NCI-H526 (cell line): ENCODE measurements around the gene CSNK2A2.
A peak's percentile ranks its signal among the peaks of the same experiment; 100 is the strongest.

Experiments used
- DNase-seq, 2 experiments: peaks; one replicate each; lab custom pipeline; 2025; lab: John Stamatoyannopoulos, UW

Gene CSNK2A2

DNA sequence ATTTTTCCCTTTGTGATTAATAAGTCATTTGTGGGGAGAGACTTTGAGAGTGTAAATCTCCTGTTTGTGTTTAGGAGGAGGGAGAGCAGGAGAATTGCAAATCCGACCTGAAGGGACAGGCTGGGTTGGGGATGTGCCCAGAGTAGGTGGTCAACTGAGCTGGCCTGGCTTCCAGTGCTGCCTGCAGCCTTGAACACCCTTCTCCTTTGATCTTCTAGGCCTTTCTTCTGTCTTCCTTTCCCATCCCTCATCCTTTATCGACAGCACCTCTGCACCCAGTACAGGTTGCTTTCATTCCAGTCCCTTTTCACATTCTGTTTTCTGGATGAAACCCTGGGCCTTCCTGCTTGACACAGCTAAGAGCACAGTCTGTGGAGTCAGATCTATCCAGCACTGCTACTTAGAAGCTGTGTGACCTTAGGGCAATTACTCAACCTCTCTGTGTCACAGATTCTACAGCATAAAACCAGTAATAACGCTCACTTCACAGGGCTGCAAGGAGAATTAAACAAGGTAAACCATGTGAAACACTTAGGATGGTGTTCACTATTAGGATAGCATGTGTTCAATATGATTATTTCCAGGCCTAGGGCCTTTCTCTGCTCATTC lies 1.0 kb upstream of the CSNK2A2 start:
- no peak for DNase-seq

DNA sequence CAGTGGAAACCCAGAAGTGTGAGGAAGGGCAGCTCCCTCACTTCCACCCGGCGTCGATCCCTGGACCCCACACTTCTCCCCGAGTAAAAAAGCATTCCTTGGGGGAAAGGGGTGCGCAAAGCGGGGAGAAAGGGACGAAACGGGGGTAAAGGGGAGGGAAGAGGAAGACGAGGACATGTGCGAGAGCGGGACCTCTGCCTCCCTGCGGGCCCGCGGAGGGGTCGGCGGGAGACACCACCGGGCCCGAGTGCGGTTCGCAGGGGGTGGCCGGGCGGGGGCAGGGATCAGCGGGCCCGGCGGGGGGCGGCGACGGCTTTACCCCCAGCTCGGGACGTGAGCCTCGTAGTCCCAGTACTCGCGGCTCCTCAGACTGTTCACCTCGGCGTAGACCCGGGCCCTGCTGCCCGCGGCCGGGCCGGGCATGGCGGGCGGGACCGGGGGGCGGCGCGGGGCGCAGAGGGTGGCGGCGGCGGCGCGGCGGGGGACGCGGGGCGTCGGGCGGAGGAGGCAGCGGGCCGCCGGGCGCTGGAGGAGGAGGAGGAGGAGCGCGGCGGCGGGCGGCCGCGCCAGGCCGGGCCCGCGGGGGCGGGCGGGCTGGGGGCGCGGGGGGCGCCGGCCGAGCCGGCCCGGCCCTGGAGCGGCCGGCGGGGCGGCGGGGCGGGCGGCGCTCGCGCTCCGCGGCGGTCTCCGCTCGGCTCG lies 443 bp downstream of the CSNK2A2 start:
- no peak for DNase-seq

DNA sequence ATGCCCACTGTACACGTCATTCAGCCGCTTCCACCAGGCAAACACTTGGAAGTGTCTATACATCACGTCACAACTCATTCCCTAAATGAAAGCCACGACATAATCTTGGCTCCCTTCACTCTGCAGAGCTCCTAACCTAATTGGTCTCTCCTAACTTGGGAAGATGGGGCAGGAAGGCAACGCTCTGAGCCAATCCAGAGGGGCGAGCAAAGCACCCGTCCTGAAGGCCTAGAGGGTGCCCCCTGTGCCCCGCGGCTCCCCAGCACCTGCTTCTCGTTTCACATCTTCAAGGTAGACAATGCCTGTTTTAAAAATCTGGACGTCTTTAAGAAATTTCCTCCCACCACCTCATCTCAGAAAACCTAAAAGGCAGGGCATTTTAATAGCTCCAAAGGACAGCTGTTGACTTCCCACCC lies 1.0 kb downstream of the CSNK2A2 start:
- DNase-seq: no peak

DNA sequence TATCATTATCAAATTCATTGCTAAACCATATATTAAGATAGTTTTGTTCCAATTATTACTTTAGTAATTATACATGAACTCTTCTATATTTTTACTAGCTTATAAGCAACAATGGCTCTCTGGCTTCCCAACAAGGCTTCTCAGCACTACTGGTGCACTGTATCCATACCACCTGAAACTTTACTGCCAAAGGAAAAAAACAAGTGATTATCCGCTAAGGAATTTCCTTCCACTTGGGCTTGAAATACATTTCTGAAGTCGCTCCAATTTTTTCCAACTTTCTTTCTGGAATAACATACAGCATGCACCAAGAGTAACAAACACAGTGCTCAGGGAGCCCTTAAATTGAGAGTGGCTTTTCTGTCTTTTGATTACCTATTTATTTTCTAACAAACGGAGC lies 2.1 kb downstream of the CSNK2A2 start:
- no peak for DNase-seq

DNA sequence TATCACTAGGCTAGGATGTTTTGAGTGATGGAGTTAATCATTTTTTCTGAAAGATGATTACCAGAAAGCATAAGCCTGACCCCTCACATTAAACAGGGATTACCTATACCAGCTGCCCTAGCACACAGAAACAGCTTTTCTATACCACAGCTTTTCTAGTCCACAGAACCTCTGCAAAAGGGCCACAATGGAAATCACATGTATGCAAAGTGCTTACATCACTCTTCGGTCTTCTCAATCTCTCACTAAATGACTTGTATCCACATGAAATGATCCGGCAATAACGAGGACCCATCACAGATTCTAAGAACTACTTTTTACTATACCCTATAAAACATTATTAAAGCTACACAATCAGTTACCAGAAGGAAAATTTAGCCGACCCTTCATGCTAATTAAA lies 2.6 kb downstream of the CSNK2A2 start:
- no peak for DNase-seq

DNA sequence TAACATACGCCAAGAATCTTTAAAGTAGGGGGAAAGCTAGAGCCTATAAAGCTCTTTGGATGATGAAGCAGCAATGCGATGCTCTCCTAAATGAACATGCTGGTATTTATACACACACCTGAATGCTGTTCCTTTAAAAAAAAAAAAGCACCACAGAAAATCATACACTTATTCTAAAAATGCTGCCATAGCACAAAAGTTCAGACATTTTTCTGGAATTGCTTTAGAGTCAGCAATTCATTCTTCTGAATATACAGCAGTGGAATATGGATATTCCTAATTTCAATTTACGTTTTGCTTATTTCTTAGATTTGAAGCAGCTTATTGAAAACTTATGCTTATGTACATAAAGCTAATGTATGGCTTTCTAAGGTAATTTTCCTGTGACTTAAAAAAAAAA lies 3.1 kb downstream of the CSNK2A2 start:
- DNase-seq: no peak

DNA sequence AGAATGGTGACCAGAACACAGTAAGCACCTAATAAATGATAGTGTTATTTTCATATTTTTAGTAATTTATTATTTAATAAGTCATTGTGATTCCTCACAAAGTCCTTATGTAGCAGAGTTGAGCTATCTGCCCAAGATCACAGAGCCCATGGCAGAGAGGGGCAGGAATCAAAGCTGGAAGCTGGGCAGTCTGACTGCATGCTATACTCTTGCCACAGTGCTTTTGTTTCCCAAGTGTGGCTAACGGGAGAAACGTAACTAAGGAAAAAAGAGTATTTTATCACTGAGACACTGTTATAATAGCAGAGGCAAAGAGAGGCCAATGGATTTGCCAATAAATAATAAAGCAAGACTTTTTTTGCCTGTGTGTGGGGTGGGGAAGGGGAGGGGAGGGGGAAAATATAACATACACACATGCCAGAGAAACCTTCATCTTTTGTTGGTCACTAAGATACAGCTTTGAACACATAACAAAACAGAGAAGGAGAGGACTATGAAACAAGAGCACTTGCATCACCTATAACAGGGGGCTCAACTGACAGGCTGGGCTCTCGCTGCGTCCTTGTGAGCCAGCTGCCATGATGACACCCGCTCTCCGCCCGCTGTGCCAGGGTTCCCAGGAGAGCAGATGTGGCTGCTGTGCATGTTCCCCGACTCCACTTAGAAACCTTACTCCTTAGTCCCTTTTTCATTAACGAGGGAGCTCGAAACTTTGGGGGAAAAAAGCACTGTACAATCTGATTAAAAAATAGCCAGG lies 10.1 kb downstream of the CSNK2A2 start:
- DNase-seq: no peak

DNA sequence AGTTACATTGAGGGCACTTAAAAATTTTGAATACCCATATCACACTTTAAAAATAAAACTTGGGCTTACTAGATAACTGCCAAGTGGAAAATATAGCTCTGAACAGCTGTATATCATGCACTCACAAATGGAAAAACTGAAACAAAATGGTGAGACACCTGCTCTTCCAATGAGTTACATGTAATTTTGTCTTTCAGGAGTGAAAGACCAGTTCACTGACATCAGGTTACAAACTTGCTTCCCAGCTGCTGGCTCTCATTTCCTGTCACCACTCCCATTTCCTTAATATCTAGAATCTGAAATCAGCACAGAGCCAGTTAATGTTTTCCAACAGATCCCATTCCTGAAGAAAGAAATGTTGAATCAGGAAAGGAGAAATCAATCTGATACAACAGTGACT lies 10.8 kb downstream of the CSNK2A2 start:
- no peak for DNase-seq

DNA sequence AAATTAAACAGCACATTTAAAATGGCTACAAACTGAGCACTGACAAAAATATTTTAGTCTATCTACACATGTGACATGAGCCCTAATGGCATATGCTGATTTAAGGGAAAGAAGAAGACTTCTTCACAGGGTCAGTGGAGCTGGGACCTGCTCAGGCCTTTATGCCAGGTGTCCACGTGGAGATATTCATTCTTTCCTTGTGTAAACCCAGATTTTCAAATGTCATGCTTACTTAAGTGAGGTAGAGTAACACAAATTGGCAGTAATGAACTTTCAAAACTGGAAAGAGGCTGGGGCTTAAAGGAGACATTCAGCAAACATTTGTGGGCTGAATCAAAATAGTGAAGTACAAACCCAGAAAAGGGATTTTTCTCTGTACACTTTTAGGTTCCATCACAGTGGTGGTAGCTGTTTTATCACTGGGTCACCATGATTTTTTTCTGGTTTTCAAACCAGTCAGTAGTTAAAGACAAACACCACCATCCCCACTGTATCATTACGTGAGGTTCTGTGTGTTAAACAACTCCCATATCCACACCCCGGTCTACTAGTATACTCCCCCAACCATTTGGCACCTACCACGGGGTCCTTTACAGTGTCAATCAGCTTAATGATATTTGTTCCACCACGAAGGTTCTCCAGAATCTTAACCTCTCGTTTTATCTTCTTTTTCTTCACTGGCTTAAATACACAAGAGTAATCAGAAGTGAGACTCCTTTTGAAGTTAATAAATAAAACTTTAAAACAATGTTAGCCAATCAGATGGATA lies 11.5 kb downstream of the CSNK2A2 start:
- no peak for DNase-seq

DNA sequence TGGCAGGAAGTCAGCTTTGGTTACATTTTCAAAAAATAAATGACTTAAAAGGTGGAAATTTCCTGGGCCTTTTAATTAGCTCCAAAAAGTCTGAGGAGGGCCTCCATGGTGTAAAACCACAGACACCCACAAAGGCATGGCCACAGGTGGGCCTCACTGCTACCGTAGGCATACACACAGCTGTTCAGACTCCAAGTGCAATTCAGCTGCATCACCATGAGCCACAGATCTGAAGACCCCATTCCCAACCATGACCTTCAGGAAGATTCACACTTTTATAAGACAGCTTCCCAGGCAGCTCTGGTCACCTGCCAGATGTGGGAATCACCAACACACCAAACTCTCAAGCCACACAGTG lies 20.6 kb downstream of the CSNK2A2 start:
- no peak for DNase-seq

DNA sequence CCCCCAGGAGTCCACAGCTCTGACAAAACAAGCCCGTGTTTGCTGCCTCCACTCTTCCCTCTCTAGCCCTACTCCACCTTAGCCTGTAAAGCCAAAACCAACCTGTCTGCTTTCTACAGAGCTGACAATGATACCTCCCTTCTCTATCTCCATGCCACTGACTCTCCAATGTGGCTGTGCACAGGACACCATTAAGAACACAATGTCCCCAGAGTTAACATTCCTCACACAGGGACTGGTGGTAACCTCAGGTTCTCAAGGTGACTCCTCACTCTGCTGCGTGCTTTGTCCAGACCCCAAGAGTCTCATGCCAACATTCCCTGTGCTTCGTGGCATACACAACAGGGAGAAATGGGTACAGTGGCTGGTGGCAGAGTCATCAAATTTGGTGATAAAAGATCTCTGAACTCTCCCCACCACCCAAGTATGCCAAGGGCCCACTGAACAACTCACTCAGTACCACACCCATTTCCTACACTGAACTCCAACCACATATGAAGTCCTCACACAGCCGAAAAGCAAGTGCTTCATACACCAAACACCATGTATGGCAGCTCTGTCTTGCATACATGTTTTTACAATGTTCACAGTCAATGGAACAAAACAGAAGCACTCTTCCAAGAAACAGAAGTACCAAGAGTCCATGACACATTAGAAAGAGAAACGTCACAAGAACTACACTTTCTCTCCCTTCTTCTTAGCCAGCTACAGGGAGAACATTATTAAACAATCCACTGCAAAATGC lies 21.1 kb downstream of the CSNK2A2 start:
- DNase-seq: no peak

DNA sequence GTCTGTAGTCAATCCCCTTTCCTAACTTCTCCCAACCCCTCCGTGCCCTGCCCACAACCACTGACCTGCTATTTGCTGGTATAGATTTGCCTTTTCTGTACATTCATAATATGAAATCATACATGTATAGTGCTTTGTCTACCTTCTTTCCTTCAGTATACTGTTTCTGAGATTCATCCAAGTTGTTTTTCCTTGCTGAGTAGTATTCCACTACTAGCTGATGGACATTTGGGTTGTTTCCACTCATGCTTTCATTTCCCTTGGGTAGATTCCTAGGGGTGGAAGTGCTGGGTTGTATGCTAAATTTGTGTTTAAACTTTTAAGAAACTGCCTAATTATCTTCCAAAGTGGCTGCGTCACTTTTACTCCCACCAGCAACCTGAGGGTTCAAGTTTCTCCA lies 27.7 kb downstream of the CSNK2A2 start:
- no peak for DNase-seq

DNA sequence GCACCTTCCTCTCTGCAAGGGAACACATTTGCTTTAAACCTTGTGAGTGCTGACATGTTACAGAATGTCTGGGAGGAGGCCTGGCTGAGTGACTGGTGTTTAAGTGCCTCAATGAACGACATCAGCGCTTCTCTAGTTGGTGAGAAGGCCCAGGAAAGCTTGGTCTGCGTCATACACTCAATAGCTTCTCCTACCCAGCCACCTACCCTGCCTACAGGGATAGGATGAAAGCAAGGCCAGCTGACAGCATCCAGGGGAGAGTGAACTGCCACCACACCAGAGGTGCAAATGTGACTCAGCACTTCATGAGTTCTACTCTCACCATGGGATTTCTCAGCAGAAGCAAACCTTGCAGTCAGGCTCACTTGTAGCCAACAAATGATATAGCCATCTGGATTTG lies 37.1 kb downstream of the CSNK2A2 start:
- no peak for DNase-seq

DNA sequence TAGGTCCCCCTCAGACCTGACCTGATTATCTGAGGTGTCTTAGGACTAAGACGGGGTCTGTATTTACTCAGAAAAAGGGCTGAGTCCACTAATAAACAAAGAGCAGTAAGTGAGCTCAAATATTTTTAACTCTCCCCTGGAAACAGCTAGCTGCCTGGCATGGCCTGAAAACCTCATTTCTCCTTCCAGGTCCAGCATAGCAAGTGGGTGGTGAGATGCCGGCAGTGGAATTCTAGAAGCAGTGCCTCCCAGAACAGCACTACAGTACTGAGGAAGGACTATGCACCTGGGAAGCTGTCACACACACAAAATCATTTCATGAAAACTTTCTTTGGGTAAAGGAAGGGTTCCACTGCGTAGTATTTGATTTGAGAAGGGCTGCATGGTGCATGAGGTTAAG lies 39.2 kb downstream of the CSNK2A2 start:
- no peak for DNase-seq

DNA sequence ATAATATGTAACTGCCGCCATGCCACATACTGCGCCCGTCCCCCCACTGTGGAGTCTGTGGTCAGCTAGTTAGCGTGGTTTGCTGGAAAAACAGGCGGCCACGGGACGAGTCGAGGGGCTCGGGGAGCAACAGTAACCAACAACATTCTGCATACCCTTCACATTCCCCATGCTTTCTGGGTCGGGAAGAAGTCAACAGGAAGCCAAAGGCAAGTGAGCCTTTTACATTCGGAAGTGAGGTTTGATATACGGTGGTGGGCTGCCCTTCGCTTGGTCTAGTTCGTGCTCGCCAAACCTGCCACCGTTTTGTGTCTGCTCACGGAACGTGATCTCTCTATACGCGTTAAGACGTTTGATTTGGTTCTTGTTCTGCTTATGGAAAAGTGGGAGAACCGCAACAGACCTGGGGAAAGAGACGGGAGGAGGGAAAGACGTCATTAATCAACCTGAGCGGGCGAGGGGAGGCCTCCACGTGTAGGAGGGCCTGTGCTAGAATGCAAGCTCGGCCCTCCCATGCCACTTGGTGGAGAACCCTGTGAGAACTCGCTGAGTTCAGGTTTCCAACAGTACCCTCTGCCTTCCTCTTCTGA lies 39.9 kb downstream of the CSNK2A2 start:
- DNase-seq: no peak

DNA sequence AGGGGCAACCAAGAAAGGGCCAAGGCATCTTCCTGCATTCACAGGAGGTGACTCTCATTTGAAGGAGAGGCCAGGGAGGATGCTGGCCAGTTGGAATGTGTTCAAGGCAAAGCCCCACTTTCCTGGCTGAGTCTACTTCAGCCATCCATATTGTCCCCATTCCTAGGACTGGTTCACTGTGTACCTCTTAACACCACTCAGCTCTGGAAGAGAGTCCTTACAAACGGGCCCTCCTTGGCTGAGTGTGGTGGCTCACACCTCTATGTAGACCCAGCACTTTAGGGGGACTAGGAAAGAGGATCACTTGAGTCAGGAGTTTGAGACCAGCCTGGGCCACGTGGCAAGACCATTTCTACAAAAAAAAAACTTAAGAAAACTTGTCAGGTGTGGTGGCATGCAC lies 40.7 kb downstream of the CSNK2A2 start:
- DNase-seq: no peak

DNA sequence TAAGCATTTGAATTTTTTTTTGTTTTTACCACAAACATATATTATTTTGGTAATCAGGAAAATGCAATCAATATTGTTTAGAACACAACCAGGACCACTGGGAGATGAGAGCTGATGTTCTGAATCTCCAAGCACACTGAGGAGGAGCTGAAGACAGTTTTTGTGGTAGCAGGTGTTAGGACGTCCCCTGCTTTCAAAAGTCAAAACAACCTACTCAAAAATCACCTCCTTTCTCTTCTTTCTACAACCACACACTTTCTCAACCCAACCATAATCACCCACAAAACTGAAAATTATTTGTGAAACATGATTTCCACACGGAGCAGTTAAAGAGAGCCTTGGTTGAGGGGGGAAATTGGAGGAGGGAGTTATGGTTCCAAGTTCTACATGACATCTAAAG lies 42.1 kb downstream of the CSNK2A2 start:
- DNase-seq: no peak

DNA sequence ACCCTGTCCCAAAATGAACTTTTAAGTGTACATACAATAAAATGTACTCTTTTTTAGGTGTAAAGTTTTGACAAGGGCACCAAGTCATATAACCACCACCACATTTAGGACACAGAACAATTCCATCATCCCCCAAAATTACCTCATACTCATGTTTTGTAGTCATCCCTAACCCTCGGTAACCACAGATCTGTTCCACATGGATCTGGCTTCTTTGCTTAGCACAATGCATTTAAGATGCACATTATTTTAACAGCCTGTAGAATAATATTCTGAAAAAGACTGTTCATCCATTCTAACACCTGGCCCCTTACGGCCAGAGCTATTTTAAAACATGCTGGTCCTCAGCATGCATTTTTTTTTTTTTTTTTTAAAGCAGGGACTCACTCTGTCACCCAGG lies 43.6 kb downstream of the CSNK2A2 start:
- DNase-seq: no peak

DNA sequence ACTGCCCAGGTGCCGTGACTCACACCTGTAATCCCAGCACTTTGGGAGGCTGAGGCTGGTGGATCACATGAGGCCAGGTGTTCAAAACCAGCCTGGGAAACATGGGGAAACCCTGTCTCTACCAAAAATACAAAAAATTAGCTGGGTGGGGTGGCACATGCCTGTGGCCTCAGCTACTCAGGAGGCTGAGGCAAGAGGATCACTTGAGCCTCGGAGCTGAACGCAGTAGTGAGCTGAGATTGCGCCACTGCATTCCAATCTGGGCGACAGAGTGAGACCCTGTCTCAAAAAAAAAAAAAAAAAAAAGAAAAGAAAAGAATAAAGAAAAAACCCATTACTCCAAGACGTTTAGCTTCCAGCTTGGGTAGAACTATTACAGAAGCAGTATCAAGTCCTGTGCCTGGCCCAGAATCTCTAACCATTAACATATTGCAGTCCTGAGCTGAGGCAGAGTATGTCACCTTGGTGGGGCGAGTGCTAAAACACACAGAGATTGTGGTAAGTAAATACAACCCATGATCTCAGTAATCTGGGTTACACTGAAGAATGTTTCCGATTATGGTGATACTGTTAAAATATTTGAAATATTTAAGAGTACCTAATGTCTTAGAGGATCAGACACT lies 45.5 kb downstream of the CSNK2A2 start:
- DNase-seq: no peak

DNA sequence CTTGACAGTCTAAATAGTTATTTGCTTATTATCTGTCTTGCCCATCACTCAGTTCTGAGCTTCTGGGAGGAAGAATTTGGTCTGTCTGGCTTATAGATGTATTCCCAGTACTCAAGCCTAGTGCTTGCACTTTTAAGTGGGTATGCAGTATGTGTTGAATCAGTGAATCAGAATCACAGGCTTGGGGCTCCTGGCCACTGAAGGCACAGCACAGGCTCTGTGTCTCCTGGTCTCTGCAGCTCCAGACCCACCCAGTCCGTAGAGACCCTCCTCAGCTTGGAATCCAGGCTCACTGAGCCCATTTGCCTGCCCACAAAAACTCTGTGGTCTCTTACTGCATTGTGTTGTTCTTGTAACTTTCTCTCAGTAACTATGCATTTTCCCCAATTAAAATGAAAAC lies 49.4 kb downstream of the CSNK2A2 start:
- peak in 1 of 2 experiments; percentile 3 for DNase-seq

DNA sequence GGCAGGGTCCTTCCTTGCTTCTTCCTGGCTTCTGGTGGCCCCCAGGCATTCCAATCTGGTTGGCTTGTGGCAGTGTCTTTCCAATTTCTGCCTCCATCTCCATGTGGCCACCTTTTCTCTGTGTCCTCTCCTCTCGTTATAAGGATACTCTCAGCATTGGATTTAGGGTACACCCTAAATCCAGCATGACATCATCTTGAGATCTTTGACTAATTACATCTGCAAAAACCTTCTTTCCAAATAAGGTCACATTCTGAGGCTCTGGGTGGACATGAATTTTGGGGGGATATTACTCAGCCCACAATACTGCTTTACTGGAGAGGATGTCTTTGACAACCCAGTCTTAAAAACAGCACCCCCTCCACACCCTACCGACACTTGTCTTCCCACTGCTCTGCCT lies 49.8 kb downstream of the CSNK2A2 start:
- no peak for DNase-seq
